GM12878 (cell line): ENCODE measurements around the gene P2RX1. TPM values are rescaled to one million over a fixed set of nuclear protein-coding genes. Genes with fewer than 3 reads are reported as not detected.

Experiments
- ATAC-seq: fragments of 200-7000 bp; cut with Tn5 transposase; 3 replicates; pipeline ENCODE4 v1.9.1; 2020; ENCODE audit warnings: mild to moderate bottlenecking, moderate library complexity
- BruUV-seq: library from RNA; stranded (reverse); fragments of 400-500 nt; replicated peaks from 2 replicates; lab custom pipeline; 2021; lab: Mats Ljungman, UMichigan
- CTCF ChIA-PET: fragments of 300-600 bp; sonication (Branson Sonifier 250); formaldehyde crosslinking; extraction: SDS; loops from one replicate; lab custom pipeline; 2021; ENCODE audit warnings: inconsistent platforms; lab: Yijun Ruan, JAX
- POLR2A ChIA-PET: fragments of 350-600 bp; formaldehyde crosslinking; extraction: SDS; loops from one replicate; lab custom pipeline; 2021; ENCODE audit warnings: inconsistent platforms; lab: Charles Lee
- RAD21 ChIA-PET: fragments of 300-600 bp; sonication (Branson Sonifier 250); formaldehyde crosslinking; loops from one replicate; lab custom pipeline; 2023; ENCODE audit warnings: antibody characterized with exemption; ENCODE audit not compliant: unreplicated experiment; lab: Charles Lee
- SMC1A ChIA-PET: fragments of 300-600 bp; sonication (Branson Sonifier 250); formaldehyde crosslinking; loops from one replicate; lab custom pipeline; 2023; ENCODE audit not compliant: unreplicated experiment, uncharacterized antibody; lab: Charles Lee
- DNase-seq: peaks from one replicate; pipeline ENCODE4 v3.0.0-alpha.2; 2011; ENCODE audit warnings: low read depth, low spot score
- FAIRE-seq: peaks from 3 replicates; lab custom pipeline; 2011; peaks lifted over from hg19 to GRCh38; lab: Jason Lieb, UNC
- H2AFZ ChIP-seq: 2 replicates; pipeline ENCODE4 v1.6.0; 2011; ENCODE audit warnings: low read depth, low read length, control low read depth; ENCODE audit not compliant: control insufficient read depth
- H3K27ac ChIP-seq: 2 replicates; pipeline ENCODE4 v1.5.1; 2011; ENCODE audit warnings: control low read depth; ENCODE audit not compliant: control insufficient read depth, insufficient read depth
- H3K27me3 ChIP-seq, 2 experiments: replicated peaks in 1 of 2; 2 replicates each; pipeline versions ENCODE4 v1.6.0 to v1.6.1; 2011; ENCODE audit warnings: low read length in 1 of 2; ENCODE audit not compliant: control insufficient read depth in 2 of 2, insufficient read depth in 2 of 2
- H3K36me3 ChIP-seq, 2 experiments: 2 replicates each; pipeline ENCODE4 v1.5.1; 2011; ENCODE audit warnings: low read length in 1 of 2; ENCODE audit not compliant: control insufficient read depth in 2 of 2, insufficient read depth in 2 of 2
- H3K4me1 ChIP-seq: 2 replicates; pipeline ENCODE4 v1.6.1; 2011; ENCODE audit warnings: mild to moderate bottlenecking, low read length, moderate library complexity, mixed read lengths; ENCODE audit not compliant: control insufficient read depth, insufficient read depth
- H3K4me2 ChIP-seq: 2 replicates; pipeline ENCODE4 v1.6.0; 2011; ENCODE audit warnings: control low read depth; ENCODE audit not compliant: control insufficient read depth, insufficient read depth
- H3K4me3 ChIP-seq: fragments of 200-600 bp; sonication (generic); 2 replicates; pipeline ENCODE4 v1.5.1; 2016
- H3K79me2 ChIP-seq: 2 replicates; pipeline ENCODE4 v1.6.0; 2011; ENCODE audit warnings: low read length; ENCODE audit not compliant: control insufficient read depth, insufficient read depth
- H3K9ac ChIP-seq: 2 replicates; pipeline ENCODE4 v1.8.0; 2011; ENCODE audit warnings: low read length, control low read depth, mixed read lengths; ENCODE audit not compliant: control insufficient read depth, insufficient read depth
- H3K9me3 ChIP-seq: replicated peaks from 3 replicates; pipeline ENCODE4 v1.5.1; 2011; ENCODE audit warnings: mild to moderate bottlenecking, low read length; ENCODE audit not compliant: control insufficient read depth, insufficient read depth
- H4K20me1 ChIP-seq: 2 replicates; pipeline ENCODE4 v1.6.0; 2011; ENCODE audit not compliant: control insufficient read depth, insufficient read depth
- E2F4 ChIP-seq: IDR thresholded peaks from 2 replicates; pipeline ENCODE4 v1.6.1; 2012; ENCODE audit warnings: low read depth, low read length, improper control_type of control experiment
- FOXK2 ChIP-seq: fragments of 450-650 bp; IDR thresholded peaks from 2 replicates; pipeline ENCODE4 v1.6.1; 2017; ENCODE audit warnings: mild to moderate bottlenecking, moderate library complexity
- HSF1 ChIP-seq: fragments of 150-350 bp; IDR thresholded peaks from 2 replicates; pipeline ENCODE4 v1.6.1; 2014; ENCODE audit warnings: mild to moderate bottlenecking, low read depth, low read length
- JUND ChIP-seq: IDR thresholded peaks from 2 replicates; pipeline ENCODE4 v1.6.1; 2012; ENCODE audit warnings: low read depth, mild to moderate bottlenecking, low read length, improper control_type of control experiment, moderate library complexity
- MYC ChIP-seq: IDR thresholded peaks from 2 replicates; pipeline ENCODE4 v1.6.1; 2011; ENCODE audit warnings: mild to moderate bottlenecking, low read length, moderate library complexity, inconsistent platforms; ENCODE audit not compliant: insufficient read depth, insufficient replicate concordance, insufficient read length, severe bottlenecking
- RAD21 ChIP-seq: IDR thresholded peaks from 2 replicates; pipeline ENCODE4 v1.6.1; 2011; ENCODE audit warnings: mild to moderate bottlenecking, low read depth, low read length, moderate library complexity; ENCODE audit not compliant: insufficient read depth
- RELA ChIP-seq: fragments of 450-650 bp; IDR thresholded peaks from 2 replicates; pipeline ENCODE4 v1.8.0; 2014; ENCODE audit warnings: borderline replicate concordance; ENCODE audit not compliant: partially characterized antibody
- WRNIP1 ChIP-seq: IDR thresholded peaks from 2 replicates; pipeline ENCODE4 v1.6.1; 2011; ENCODE audit warnings: low read depth, low read length, improper control_type of control experiment, borderline replicate concordance
- WGBS: methylation state at CpG from one replicate; pipeline ENCODE4 v1.1.6; 2016; ENCODE audit warnings: low lambda C conversion rate; ENCODE audit not compliant: insufficient replicate concordance, insufficient coverage; ENCODE audit errors: missing lambda C conversion rate; 5-methylcytosine and 5-hydroxymethylcytosine counted together
- in situ Hi-C: fragments of 300-500 bp; cut with MboI; formaldehyde crosslinking; loops from 9 replicates; pipeline ENCODE4 v1.14.3; 2018; ENCODE audit warnings: mixed read lengths
- intact Hi-C: fragments of 100-400 bp; cut with micrococcal nuclease; formaldehyde crosslinking; loops from one replicate; pipeline ENCODE4 v1.14.2; 2022; ENCODE audit not compliant: unreplicated experiment
- polyA plus RNA-seq, 11 experiments: library from polyadenylated mRNA; depleted of rRNA in 4 of 11; unstranded in 6 of 11; stranded (reverse) in 5 of 11; fragments of >200 nt; fragmentation: Nextera tagmentation in 4 of 11; fragmentation: Illumina TruSeq in 1 of 11; extraction: Ambion mirVana in 4 of 11; extraction: Trizol in 1 of 11; gene quantifications; 1 replicate in 1 of 11; 2 replicates in 10 of 11; pipeline versions ENCODE4 v1.2.1 to v1.2.3, GENCODE V29; 2011 to 2016; ENCODE audit warnings: inconsistent platforms in 2 of 11, missing spikeins in 2 of 11, low read depth in 1 of 11
- total RNA-seq, 4 experiments: library from RNA; depleted of rRNA in 3 of 4; stranded (reverse); fragments of >200 nt in 3 of 4; fragmentation: Illumina TruSeq in 1 of 4; extraction: Trizol in 1 of 4; gene quantifications; 2 replicates each; pipeline versions ENCODE4 v1.2.1 to v1.2.3, GENCODE V29; 2013 to 2021

The P2RX1 gene
- total and polyA plus RNA-seq, 10 of the 15 experiments (the other 5 are each of a cell fraction or from before 2014, with no cell fraction given) = 0.12 to 6.2 (median 3.4) TPM

- POLR2A ChIA-PET = no interaction called here
- RAD21 ChIA-PET = no interaction called here
- H3K4me2 ChIP-seq = no peak overlapping the region
- H3K9me3 ChIP-seq = no peaks in the 10 kb centered on the region
- SMC1A ChIA-PET = no interaction called here
- ATAC-seq = no peak
- no peaks in the 10 kb centered on the region for H4K20me1 ChIP-seq
- H3K27me3 ChIP-seq = no peaks in the 10 kb centered on the region
- H3K4me3 ChIP-seq = no peak overlapping the region
- H3K9ac ChIP-seq = no peak overlapping the region
- CTCF ChIA-PET = no interaction called here
- no TSS peak for BruUV-seq
- no peak overlapping the region for H3K27ac ChIP-seq
- intact Hi-C loops = no loop called here
- H2AFZ ChIP-seq = no peak overlapping the region
- TF ChIP-seq RAD21 (no peak), JUND (no peak), RELA (no peak), WRNIP1 (no peak), HSF1 (no peak), FOXK2 (no peak), MYC (no peak), E2F4 (no peak)
- in situ Hi-C loops = no loop called here
- H3K36me3 ChIP-seq = peaks cover 0 to 5% of the 10 kb centered on the region in 2 experiments; a peak in 3 of 4 replicates
- no peak for FAIRE-seq
- H3K79me2 ChIP-seq = no peaks in the 10 kb centered on the region
- no peaks in the 10 kb centered on the region for H3K4me1 ChIP-seq
- WGBS = 76% methylated on average over 12 of the region's 12 CpGs
- no peak for DNase-seq
Measured at GRCh38 chr17:3929181-3929580, 12.9 kb upstream of the P2RX1 start.
